ENCODE results near the gene BIRC6.

DNA sequence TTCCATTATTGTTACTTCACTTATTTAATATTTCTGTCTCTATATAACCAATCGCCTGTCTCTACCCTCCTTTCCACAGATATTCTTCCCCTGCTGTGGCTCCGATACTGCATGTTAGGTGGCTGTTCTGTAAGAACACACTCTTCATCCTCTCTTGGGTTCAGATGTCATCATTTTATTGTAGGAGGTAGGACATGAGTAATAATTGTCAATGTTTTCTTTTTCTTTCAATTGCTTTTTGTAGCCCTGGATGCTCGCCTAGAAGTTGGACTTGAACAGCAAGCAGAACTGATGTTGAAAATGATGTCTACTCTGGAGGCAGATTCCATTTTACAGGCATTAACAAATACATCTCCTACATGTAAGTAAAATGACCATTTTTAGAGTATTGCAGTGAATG is 128.6 kb downstream of the BIRC6 start:
- TF ChIP-seq POLR2AphosphoS5 (IDR thresholded peaks at IDR 0.05; ENCODE audit: low read depth, low read length), result no peak
- TF ChIP-seq TAF1 (IDR thresholded peaks at IDR 0.05; ENCODE audit: low read depth, low read length), result no peak
- TF ChIP-seq POLR2A (IDR thresholded peaks at IDR 0.05; ENCODE audit: low read depth, low read length), result no peak

Data from GM12891 (cell line).